Endothelial cell of umbilical vein (primary cell): ENCODE data around the gene SH2D6. TPM values are rescaled to one million over a fixed set of nuclear protein-coding genes. Genes with fewer than 3 reads are reported as not detected.

Experiments used
- BruUV-seq: library from RNA; stranded (reverse); fragments of 400-500 nt; replicated peaks from 2 replicates; lab custom pipeline; 2021; lab: Mats Ljungman, UMichigan
- CTCF ChIA-PET: fragments of 300-600, 350-600 bp; sonication (Branson Sonifier 250); formaldehyde crosslinking; loops from one replicate; lab custom pipeline; 2021; ENCODE audit warnings: antibody characterized with exemption, inconsistent platforms; lab: Charles Lee
- POLR2A ChIA-PET: fragments of 300-600, 350-600 bp; sonication (Branson Sonifier 250); formaldehyde crosslinking; loops from one replicate; lab custom pipeline; 2021; ENCODE audit warnings: antibody characterized with exemption, inconsistent platforms; lab: Charles Lee
- DNase-seq: peaks from one replicate; pipeline ENCODE4 v3.0.0-alpha.2; 2011; ENCODE audit warnings: low read depth, low spot score
- FAIRE-seq: peaks from 2 replicates; lab custom pipeline; 2011; peaks lifted over from hg19 to GRCh38; lab: Jason Lieb, UNC
- H2AFZ ChIP-seq: 2 replicates; pipeline ENCODE4 v1.6.0; 2012; ENCODE audit warnings: low read depth, low read length, control low read depth, inconsistent platforms
- H3K27ac ChIP-seq: 2 replicates; pipeline ENCODE4 v1.5.1; 2011; ENCODE audit warnings: low read depth, mild to moderate bottlenecking, control low read depth, low read length, moderate library complexity; ENCODE audit not compliant: insufficient read depth
- H3K27me3 ChIP-seq, 2 experiments: 2 replicates each; pipeline versions ENCODE4 v1.6.0 to v1.6.1; 2011; ENCODE audit warnings: low read length in 2 of 2, mixed read lengths in 1 of 2; ENCODE audit not compliant: control insufficient read depth in 2 of 2, insufficient read depth in 2 of 2
- H3K36me3 ChIP-seq, 2 experiments: 2 replicates in 1 of 2; 3 replicates in 1 of 2; pipeline ENCODE4 v1.5.1; 2011; ENCODE audit warnings: low read length in 2 of 2, mild to moderate bottlenecking in 1 of 2, moderate library complexity in 1 of 2; ENCODE audit not compliant: control insufficient read depth in 2 of 2, insufficient read depth in 2 of 2; ENCODE audit errors: extremely low read depth in 1 of 2
- H3K4me1 ChIP-seq: 3 replicates; pipeline ENCODE4 v1.5.1; 2011; ENCODE audit warnings: mild to moderate bottlenecking, low read length; ENCODE audit not compliant: control insufficient read depth, insufficient read depth; ENCODE audit errors: extremely low read depth
- H3K4me2 ChIP-seq: 2 replicates; pipeline ENCODE4 v1.6.1; 2011; ENCODE audit warnings: low read length, control low read depth, mixed read lengths; ENCODE audit not compliant: insufficient read depth
- H3K4me3 ChIP-seq, 3 experiments: fragments of 200-600 bp in 1 of 3; sonication (generic), shearing (Covaris generic) in 1 of 3; replicated peaks in 1 of 3; 2 replicates each; pipeline ENCODE4 v1.5.1; 2011 to 2016; ENCODE audit warnings: control low read depth in 3 of 3, low read length in 3 of 3, mild to moderate bottlenecking in 2 of 3, inconsistent platforms in 1 of 3, low read depth in 1 of 3, moderate library complexity in 1 of 3; ENCODE audit not compliant: insufficient read depth in 1 of 3
- H3K79me2 ChIP-seq: 2 replicates; pipeline ENCODE4 v1.6.0; 2012; ENCODE audit warnings: low read length, inconsistent platforms; ENCODE audit not compliant: control insufficient read depth, insufficient read depth
- H3K9ac ChIP-seq: replicated peaks from 2 replicates; pipeline ENCODE3; 2011; ENCODE audit warnings: low read length, control low read depth; ENCODE audit not compliant: insufficient read depth; ENCODE audit errors: extremely low read depth
- H3K9me1 ChIP-seq: replicated peaks from 3 replicates; pipeline ENCODE4 v1.6.0; 2011; ENCODE audit warnings: mild to moderate bottlenecking, low read length; ENCODE audit not compliant: control insufficient read depth, insufficient read depth; ENCODE audit errors: extremely low read depth
- H3K9me3 ChIP-seq: replicated peaks from 2 replicates; pipeline ENCODE4 v1.5.1; 2012; ENCODE audit warnings: low read length, inconsistent platforms; ENCODE audit not compliant: control insufficient read depth, insufficient read depth
- H4K20me1 ChIP-seq: replicated peaks from 2 replicates; pipeline ENCODE3; 2011; ENCODE audit warnings: mild to moderate bottlenecking, low read length; ENCODE audit not compliant: control insufficient read depth, insufficient read depth; ENCODE audit errors: extremely low read depth
- CTCF ChIP-seq, 2 donors: IDR thresholded peaks; 1 replicate in 1 of 2; 2 replicates in 1 of 2; pipeline ENCODE4 v1.5.1; 2011; ENCODE audit warnings: low read length in 2 of 2, mild to moderate bottlenecking in 2 of 2, moderate library complexity in 2 of 2, control low read depth in 1 of 2, inconsistent platforms in 1 of 2, low read depth in 1 of 2; ENCODE audit not compliant: insufficient read depth in 1 of 2; ENCODE audit errors: extremely low read depth in 1 of 2
- EZH2 ChIP-seq: IDR thresholded peaks from 2 replicates; pipeline ENCODE4 v1.6.1; 2012; ENCODE audit warnings: borderline replicate concordance, low read depth, mild to moderate bottlenecking, moderate library complexity, low read length, inconsistent platforms; ENCODE audit not compliant: severe bottlenecking
- FOS ChIP-seq: IDR thresholded peaks from 2 replicates; pipeline ENCODE4 v1.6.1; 2011; ENCODE audit warnings: mild to moderate bottlenecking, low read length, moderate library complexity, borderline replicate concordance; ENCODE audit not compliant: insufficient read depth
- GATA2 ChIP-seq: IDR thresholded peaks from 2 replicates; pipeline ENCODE4 v1.7.0; 2011; ENCODE audit warnings: low read depth, mild to moderate bottlenecking, moderate library complexity, mixed read lengths, low read length; ENCODE audit not compliant: insufficient read length, insufficient read depth
- JUN ChIP-seq: IDR thresholded peaks from 2 replicates; pipeline ENCODE4 v1.6.1; 2011; ENCODE audit warnings: borderline replicate concordance, low read depth; ENCODE audit not compliant: insufficient read length, insufficient read depth
- MAX ChIP-seq: IDR thresholded peaks from 2 replicates; pipeline ENCODE4 v1.6.1; 2011; ENCODE audit not compliant: insufficient read depth, insufficient read length
- MYC ChIP-seq: IDR thresholded peaks from one replicate; pipeline ENCODE4 v1.6.1; 2011; ENCODE audit warnings: mild to moderate bottlenecking, low read depth, low read length
- POLR2A ChIP-seq: IDR thresholded peaks from 2 replicates; pipeline ENCODE4 v1.6.1; 2012; ENCODE audit warnings: low read depth, mild to moderate bottlenecking, control low read depth, low read length
- POLR2AphosphoS5 ChIP-seq: IDR thresholded peaks from 2 replicates; pipeline ENCODE4 v1.6.1; 2012; ENCODE audit warnings: low read depth, mild to moderate bottlenecking, control low read depth, low read length, moderate library complexity; ENCODE audit not compliant: insufficient read depth
- dilution Hi-C: fragments of 300-500 bp; cut with MboI; formaldehyde crosslinking; loops from one replicate; pipeline ENCODE4 v1.15.0; 2019; ENCODE audit warnings: low sequenced_read_pairs; ENCODE audit not compliant: extremely low pct_ligation_motif_present
- intact Hi-C: fragments of 100-400 bp; cut with micrococcal nuclease; formaldehyde crosslinking; loops from one replicate; pipeline ENCODE4 v1.10.0; 2022
- polyA plus RNA-seq, 4 experiments: library from polyadenylated mRNA; depleted of rRNA in 3 of 4; stranded (reverse) in 3 of 4; unstranded in 1 of 4; fragments of >200 nt; gene quantifications; 2 replicates each; pipeline versions ENCODE4 v1.2.1 to v1.2.3, GENCODE V29; 2011 to 2012; ENCODE audit warnings: missing spikeins in 1 of 4
- total RNA-seq: library from RNA; stranded (reverse); gene quantifications from 2 replicates; pipeline ENCODE4 v1.2.3, GENCODE V29; 2021

Gene SH2D6
- total and polyA plus RNA-seq, 2 donors (not counting 3 experiments of a cell fraction or from before 2014, with no cell fraction given), result 0.53 TPM; not detected in 1

GRCh38 chr2:85421260-85422071, 3.0 kb downstream of the SH2D6 start:
- dilution Hi-C loops, result no loop called here
- TF ChIP-seq GATA2 (no peak), MYC (no peak)
- ChIA-PET CTCF (interaction anchor here (0.5 to 7.7 kb wide), 11 partner anchors 15 to 227 kb away, joined by 3 to 236 read pairs (median 5); partner anchors contain the start of gene MAT2A), POLR2A (interaction anchor here (0.6 to 4.5 kb wide), 5 partner anchors 83 to 127 kb away, joined by 3 to 41 read pairs (median 3); partner anchors contain the start of gene MAT2A)
- intact Hi-C loops, result loop anchor here (5.0 kb wide), 2 partner anchors 181 to 196 kb away; partner anchors contain the start of genes TMEM150A and USP39
- H3K4me3 ChIP-seq, result no peak overlapping the region
- no peak overlapping the region for H3K27ac ChIP-seq
- DNase-seq (no peak), FAIRE-seq (no peak)
- H3K9me1 ChIP-seq, result no peaks in the 10 kb centered on the region
- no peaks in the 10 kb centered on the region for H4K20me1 ChIP-seq
- BruUV-seq, result no TSS peak
- peak overlapping the region; percentile 97 for H2AFZ ChIP-seq
- no peaks in the 10 kb centered on the region for H3K36me3 ChIP-seq
- no peaks in the 10 kb centered on the region for H3K79me2 ChIP-seq
- no peak overlapping the region for H3K9ac ChIP-seq
- H3K4me2 ChIP-seq, result no peak overlapping the region
- no peaks in the 10 kb centered on the region for H3K9me3 ChIP-seq
- no peaks in the 10 kb centered on the region for H3K27me3 ChIP-seq
- peaks cover 9% of the 10 kb centered on the region for H3K4me1 ChIP-seq

DNA sequence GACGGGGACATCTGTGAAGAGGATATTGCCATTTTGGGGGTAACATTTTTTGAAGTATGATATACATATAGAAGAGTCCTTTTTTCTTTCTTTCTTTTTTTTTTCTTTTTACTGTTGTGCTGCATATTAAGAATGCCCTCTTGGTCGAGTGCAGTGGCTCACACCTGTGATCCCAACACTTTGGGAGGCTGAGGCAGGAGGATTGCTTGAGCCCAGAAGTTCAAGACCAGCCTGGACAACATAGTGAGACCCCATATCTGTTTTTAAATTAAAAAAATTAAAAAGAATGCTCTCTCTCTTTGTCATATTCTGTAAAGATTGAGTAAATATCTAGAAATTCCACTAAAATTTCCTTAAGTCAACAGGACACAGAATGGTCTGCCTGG, 3.6 kb downstream of the SH2D6 start:
- no peak overlapping the region for H3K4me2 ChIP-seq
- TF ChIP-seq POLR2A (no peak), MAX (no peak), MYC (no peak), POLR2AphosphoS5 (no peak), JUN (no peak), GATA2 (no peak), FOS (no peak), EZH2 (no peak), CTCF (IDR thresholded peaks at IDR 0.05; ENCODE audit: extremely low read depth in 1 of 2, insufficient read depth in 1 of 2, low read depth in 1 of 2, low read length in 2 of 2) (no peak)
- H3K27ac ChIP-seq, result no peak overlapping the region
- H3K4me1 ChIP-seq, result peaks cover 9% of the 10 kb centered on the region
- FAIRE-seq (no peak), DNase-seq (no peak)
- ChIA-PET CTCF (interaction anchor here (1.0 to 7.7 kb wide), 5 partner anchors 14 to 129 kb away, joined by 3 to 236 read pairs (median 4); partner anchors contain the start of gene MAT2A), POLR2A (interaction anchor here (1.1 to 4.5 kb wide), 2 partner anchors 117 to 125 kb away, joined by 3 to 41 read pairs; partner anchors contain the start of gene MAT2A)
- no peak overlapping the region for H2AFZ ChIP-seq
- no TSS peak for BruUV-seq
- no peaks in the 10 kb centered on the region for H3K36me3 ChIP-seq
- no peak overlapping the region for H3K9ac ChIP-seq
- H3K9me1 ChIP-seq, result no peaks in the 10 kb centered on the region
- H3K27me3 ChIP-seq, result no peaks in the 10 kb centered on the region
- H3K79me2 ChIP-seq, result no peaks in the 10 kb centered on the region
- intact Hi-C loops (loop anchor here (5.0 kb wide), 2 partner anchors 180 to 195 kb away; partner anchors contain the start of genes TMEM150A and USP39), dilution Hi-C loops (no loop called here)
- H3K9me3 ChIP-seq, result no peaks in the 10 kb centered on the region
- H4K20me1 ChIP-seq, result no peaks in the 10 kb centered on the region
- H3K4me3 ChIP-seq, result no peak overlapping the region
